ENCODE data around the gene LUC7L3. TPM values are rescaled to one million over a fixed set of nuclear protein-coding genes. Genes with fewer than 3 reads are reported as not detected.

LUC7L3 gene
- total RNA-seq, 2 experiments from 2014 or later, result 184 to 200 TPM

DNA sequence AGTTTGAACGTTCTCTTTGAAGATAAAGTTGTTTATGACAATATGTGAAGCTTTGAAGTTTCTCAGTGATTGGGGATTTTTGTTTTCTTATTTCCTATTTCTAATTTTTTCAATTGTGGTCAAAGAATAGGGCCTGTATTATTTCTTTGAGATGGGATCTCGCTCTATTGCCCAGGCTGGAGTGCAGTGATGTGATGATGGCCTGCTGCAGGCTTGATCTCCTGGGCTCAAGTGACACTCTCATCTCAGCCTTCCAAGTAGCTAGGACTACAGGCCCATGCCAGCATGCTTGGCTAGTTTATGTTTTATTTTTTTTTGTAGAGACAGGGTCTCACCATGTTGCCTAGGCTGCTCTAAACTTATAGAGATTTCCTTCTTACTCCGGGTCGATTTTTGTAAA lies 59.6 kb downstream of the LUC7L3 start:
- Mint-ChIP-seq H3K4me3 (no peak overlapping the region), H3K36me3 (no peaks in the 10 kb centered on the region), H3K27ac (no peak overlapping the region), H3K9me3 (no peaks in the 10 kb centered on the region), H3K27me3 (peaks cover 33% of the 10 kb centered on the region), H3K4me1 (peaks cover 17% of the 10 kb centered on the region)
- POLR2A ChIA-PET, result interaction anchor here (0.8 to 1.3 kb wide), 2 partner anchors 11 to 166 kb away, joined by 3 read pairs; partner anchors contain the start of gene ANKRD40CL
- DNase-seq (no peak), ATAC-seq (ENCODE audit: low read depth) (no peak)

DNA sequence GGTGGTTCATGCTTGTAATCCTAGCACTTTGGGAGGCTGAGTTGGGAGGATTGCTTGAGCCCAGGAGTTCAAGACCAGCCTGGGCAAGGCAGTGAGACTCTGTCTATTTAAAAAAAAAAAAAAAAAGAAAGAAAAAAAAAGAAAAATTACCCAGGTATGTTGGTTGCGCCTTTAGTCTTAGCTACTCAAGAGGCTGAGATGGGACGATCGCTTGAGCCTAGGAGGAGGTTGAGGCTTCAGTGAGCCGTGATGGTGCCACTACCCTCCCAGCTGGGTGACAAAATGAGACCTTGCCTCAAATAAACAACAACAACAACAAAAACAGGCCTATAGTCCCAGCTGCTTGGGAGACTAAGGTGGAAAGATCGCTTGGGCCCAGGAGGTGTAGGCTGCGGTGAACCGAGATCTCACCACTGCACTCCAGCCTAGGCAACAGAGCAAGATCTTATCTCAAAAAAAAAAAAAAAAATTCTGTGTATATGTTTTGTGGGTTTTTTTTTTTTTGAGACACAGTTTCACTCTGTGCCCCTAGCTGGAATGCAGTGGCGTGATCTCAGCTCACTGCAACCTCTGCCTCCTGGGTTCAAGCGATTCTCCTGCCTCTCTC lies 60.4 kb downstream of the LUC7L3 start:
- Mint-ChIP-seq H3K4me1 (peaks cover 17% of the 10 kb centered on the region), H3K27ac (peak overlapping the region; percentile 21), H3K4me3 (peak overlapping the region; percentile 39), H3K9me3 (no peaks in the 10 kb centered on the region), H3K36me3 (no peaks in the 10 kb centered on the region), H3K27me3 (peaks cover 35% of the 10 kb centered on the region)
- POLR2A ChIA-PET, result interaction anchor here (0.6 to 1.7 kb wide), 6 partner anchors 12 to 374 kb away, joined by 3 to 10 read pairs (median 4); partner anchors contain the start of genes ANKRD40CL, NME1, SPATA20 and TOB1
- ATAC-seq (ENCODE audit: low read depth) (peak; percentile 71), DNase-seq (peak; percentile 62)

DNA sequence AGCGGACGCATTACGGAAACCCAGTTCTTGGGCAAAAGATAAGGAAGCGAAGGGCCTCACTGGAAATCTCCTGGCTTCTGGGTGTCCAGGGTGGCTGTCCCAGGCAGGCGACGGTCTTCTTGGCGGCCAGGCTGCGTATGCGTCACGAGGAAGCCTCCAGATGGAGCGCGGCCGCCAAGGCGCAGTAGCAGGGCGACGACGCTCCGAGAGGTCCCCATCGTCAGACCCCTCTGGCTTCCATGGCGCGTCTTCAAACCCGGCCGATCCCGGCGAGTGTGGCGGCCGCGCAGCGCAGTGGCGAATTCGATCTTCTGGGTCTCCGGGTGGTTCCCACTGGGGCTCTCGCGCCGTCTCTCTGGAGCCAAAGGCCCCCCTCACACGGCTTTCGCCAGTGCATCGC lies 61.8 kb downstream of the LUC7L3 start:
- Mint-ChIP-seq H3K9me3 (no peaks in the 10 kb centered on the region), H3K27ac (no peak overlapping the region), H3K27me3 (peaks cover 35% of the 10 kb centered on the region), H3K4me3 (peak overlapping the region; percentile 45), H3K4me1 (peaks cover 17% of the 10 kb centered on the region), H3K36me3 (no peaks in the 10 kb centered on the region)
- ATAC-seq (ENCODE audit: low read depth) (no peak), DNase-seq (no peak)
- POLR2A ChIA-PET, result interaction anchor here (0.5 to 1.7 kb wide), 2 partner anchors 13 to 85 kb away, joined by 4 to 10 read pairs; partner anchors contain the start of gene TOB1

DNA sequence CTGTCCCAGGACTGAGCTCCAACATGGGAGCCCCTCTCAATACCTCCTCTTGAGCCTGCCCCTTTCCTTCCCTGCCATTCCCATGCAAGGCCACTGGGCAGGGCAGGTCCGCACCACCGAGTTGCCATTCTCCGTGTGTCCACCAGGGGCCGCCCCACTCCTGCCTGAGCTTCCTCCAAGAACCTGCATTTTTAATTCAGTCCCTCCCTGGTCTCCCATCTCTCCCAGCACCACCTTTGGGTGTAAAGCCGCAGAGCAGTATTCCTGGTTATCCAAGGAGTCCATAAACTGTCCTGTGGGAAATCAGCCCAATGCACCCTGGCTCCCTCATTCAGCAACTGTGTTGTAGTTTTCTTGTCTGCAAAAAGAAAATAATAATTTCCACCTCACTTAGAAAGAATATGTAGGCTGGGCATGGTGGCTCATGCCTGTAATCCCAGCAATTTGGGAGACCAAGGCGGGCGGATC lies 63.8 kb downstream of the LUC7L3 start:
- Mint-ChIP-seq H3K4me3 (no peak overlapping the region), H3K27ac (no peak overlapping the region), H3K27me3 (peaks cover 30% of the 10 kb centered on the region), H3K9me3 (no peaks in the 10 kb centered on the region), H3K36me3 (no peaks in the 10 kb centered on the region), H3K4me1 (peaks cover 26% of the 10 kb centered on the region)
- DNase-seq (peak; percentile 84), ATAC-seq (ENCODE audit: low read depth) (peak; percentile 70)
- POLR2A ChIA-PET, result interaction anchor here (0.6 to 1.2 kb wide), 2 partner anchors 65 to 82 kb away, joined by 3 to 4 read pairs; no protein-coding TSS in a partner anchor

DNA sequence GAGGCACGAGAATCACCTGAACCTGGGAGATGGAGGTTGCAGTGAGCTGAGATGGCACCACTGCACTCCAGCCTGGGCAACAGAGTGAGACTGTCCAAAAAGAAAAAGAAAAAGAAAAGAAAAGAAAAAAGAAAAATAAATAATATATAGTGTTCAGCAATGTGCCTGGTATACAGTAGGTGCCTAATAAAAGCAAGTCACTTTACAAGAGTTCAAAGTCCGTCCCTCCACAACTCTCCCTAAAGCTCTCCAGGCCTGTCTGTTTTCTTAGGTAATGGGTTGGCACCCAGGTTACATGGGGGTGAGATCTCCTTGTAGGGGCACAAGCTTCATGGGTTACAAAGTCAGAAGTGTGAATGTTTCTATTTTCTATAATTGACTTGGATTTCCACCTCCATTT lies 64.5 kb downstream of the LUC7L3 start:
- peaks cover 27% of the 10 kb centered on the region for H3K4me1 Mint-ChIP-seq
- no peak overlapping the region for H3K4me3 Mint-ChIP-seq
- ATAC-seq (ENCODE audit: low read depth), result no peak
- POLR2A ChIA-PET, result interaction anchor here (1.2 kb wide), 2 partner anchors 81 to 82 kb away, joined by 4 read pairs; partner anchors contain the start of gene TOB1
- H3K27ac Mint-ChIP-seq, result no peak overlapping the region
- DNase-seq, result no peak
- H3K9me3 Mint-ChIP-seq, result no peaks in the 10 kb centered on the region
- H3K27me3 Mint-ChIP-seq, result peaks cover 30% of the 10 kb centered on the region
- H3K36me3 Mint-ChIP-seq, result no peaks in the 10 kb centered on the region

DNA sequence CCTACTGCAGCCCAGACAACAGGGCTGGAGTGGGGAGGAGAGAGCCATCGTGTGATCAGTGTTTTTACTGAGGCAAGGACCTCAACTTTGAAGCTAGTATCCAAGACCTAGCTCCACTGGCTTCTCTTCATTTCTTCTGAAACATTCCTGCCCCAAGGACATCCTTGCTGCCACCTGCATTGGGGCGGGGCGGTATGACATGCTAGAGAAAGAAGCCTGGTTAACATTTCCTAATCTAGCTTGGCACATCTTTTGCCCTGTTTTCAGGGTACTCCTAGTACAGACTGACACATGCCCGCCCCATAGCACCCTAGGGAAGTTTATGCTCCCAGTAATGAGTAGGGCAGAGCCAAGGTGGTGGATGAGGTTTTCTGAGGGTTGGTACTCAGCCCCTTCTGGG lies 65.7 kb downstream of the LUC7L3 start:
- POLR2A ChIA-PET, result interaction anchor here (1.2 kb wide), 1 partner anchor 81 kb away, joined by 4 read pairs; the partner anchor contains the start of gene TOB1
- H3K36me3 Mint-ChIP-seq, result no peaks in the 10 kb centered on the region
- H3K27ac Mint-ChIP-seq, result no peak overlapping the region
- no peak overlapping the region for H3K4me3 Mint-ChIP-seq
- H3K4me1 Mint-ChIP-seq, result peaks cover 19% of the 10 kb centered on the region
- no peaks in the 10 kb centered on the region for H3K9me3 Mint-ChIP-seq
- ATAC-seq (ENCODE audit: low read depth), result no peak
- peaks cover 25% of the 10 kb centered on the region for H3K27me3 Mint-ChIP-seq
- no peak for DNase-seq

DNA sequence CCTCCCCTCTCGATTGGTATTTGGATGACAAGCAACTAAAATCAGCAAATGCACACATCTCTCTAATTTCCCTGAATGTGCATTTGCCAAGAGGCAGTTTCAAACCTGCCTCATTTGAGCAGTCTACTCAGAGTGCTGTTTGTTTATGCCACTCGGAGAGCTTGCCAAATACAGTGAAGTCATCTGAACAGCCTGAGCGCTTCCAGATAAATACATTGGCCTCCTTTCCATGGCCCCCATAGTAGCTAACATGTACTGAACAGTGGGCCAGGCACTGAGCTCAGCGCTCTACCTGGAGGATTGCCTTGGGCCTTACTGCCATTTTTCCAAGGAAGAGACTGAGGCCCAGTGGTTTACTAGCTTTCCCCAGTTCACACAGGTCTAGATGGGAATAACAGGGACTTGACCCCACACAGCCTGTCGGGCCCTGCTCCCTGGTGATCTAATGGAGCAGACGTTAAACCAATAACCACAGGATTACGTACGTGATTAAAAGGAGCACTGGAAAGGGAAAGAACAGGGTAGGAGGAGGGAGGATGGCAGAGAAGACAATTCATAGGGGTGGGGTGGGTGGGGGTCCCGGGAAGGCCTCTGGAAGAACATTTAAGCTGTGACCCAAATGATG lies 66.7 kb downstream of the LUC7L3 start:
- no peak overlapping the region for H3K27ac Mint-ChIP-seq
- no peak overlapping the region for H3K4me3 Mint-ChIP-seq
- H3K36me3 Mint-ChIP-seq, result no peaks in the 10 kb centered on the region
- H3K27me3 Mint-ChIP-seq, result peaks cover 23% of the 10 kb centered on the region
- POLR2A ChIA-PET, result no interaction called here
- ATAC-seq (ENCODE audit: low read depth) (no peak), DNase-seq (no peak)
- peaks cover 19% of the 10 kb centered on the region for H3K4me1 Mint-ChIP-seq
- H3K9me3 Mint-ChIP-seq, result no peaks in the 10 kb centered on the region

DNA sequence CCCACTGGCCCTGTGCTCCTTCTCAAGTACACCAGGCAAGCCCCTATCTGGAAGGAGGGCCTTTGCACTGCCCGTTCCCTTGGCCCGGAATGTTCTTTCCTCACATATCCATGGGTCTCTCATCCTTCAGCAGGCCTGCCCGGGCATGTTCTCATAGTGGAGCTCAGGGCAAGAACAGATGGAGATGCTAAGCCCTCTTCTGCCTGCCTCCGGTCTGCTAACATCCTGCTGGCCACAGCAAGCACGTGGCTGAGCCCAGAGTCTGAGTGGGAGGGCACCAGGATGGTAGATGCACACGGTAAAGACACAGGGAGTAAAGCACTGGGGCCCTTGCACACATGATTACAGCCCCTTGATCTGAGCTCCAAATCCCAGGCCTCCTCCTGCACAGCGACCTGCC lies 67.7 kb downstream of the LUC7L3 start:
- POLR2A ChIA-PET, result no interaction called here
- DNase-seq, result no peak
- H3K4me3 Mint-ChIP-seq, result no peak overlapping the region
- ATAC-seq (ENCODE audit: low read depth), result no peak
- H3K27ac Mint-ChIP-seq, result no peak overlapping the region
- peaks cover 15% of the 10 kb centered on the region for H3K27me3 Mint-ChIP-seq
- no peaks in the 10 kb centered on the region for H3K9me3 Mint-ChIP-seq
- no peaks in the 10 kb centered on the region for H3K36me3 Mint-ChIP-seq
- peaks cover 16% of the 10 kb centered on the region for H3K4me1 Mint-ChIP-seq

DNA sequence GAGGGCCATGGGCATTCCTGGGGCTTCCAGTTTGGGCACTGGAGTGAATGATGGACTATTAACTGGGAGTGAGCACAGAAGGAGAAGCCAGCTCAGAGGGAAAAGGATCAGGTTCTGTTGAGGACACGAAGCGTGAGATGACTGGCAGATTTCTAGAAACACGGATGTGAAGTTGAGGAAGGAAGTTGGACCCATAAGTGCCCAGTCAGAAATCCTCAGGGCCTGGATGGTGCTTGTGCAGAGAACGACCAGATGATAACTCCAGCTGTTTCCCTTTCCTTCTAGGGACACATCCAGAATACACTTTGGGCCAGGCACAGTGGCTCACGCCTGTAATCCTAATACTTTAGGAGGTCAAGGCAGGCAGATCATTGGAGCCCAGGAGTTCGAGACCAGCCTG lies 71.2 kb downstream of the LUC7L3 start:
- H3K27me3 Mint-ChIP-seq, result peaks cover 11% of the 10 kb centered on the region
- no peak overlapping the region for H3K27ac Mint-ChIP-seq
- peaks cover 12% of the 10 kb centered on the region for H3K4me1 Mint-ChIP-seq
- DNase-seq (no peak), ATAC-seq (ENCODE audit: low read depth) (no peak)
- POLR2A ChIA-PET, result interaction anchor here (0.9 kb wide), 1 partner anchor 13 kb away, joined by 4 read pairs; no protein-coding TSS in a partner anchor
- H3K36me3 Mint-ChIP-seq, result no peaks in the 10 kb centered on the region
- H3K9me3 Mint-ChIP-seq, result no peaks in the 10 kb centered on the region
- H3K4me3 Mint-ChIP-seq, result no peak overlapping the region

DNA sequence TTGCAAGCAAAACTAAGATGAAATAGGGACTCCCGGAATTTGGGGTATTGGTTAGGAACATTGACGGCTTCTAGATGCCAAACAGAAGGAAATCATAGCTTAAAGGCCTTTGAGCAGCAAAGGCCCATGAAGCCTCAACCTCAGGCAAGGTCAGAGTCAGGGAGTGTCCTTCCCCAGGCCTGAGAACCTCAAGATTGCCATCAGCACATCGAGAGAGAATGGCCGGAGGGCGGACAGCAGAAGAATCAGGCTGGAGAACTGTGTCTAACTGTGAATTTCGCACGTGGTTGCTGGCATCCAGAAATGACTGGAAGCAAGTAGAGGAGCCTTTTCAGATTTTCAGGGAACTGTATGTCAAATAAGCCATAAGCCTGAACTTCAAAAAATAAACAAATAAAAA lies 72.7 kb downstream of the LUC7L3 start:
- Mint-ChIP-seq H3K9me3 (no peaks in the 10 kb centered on the region), H3K27me3 (peaks cover 11% of the 10 kb centered on the region), H3K4me1 (peaks cover 11% of the 10 kb centered on the region), H3K4me3 (no peak overlapping the region), H3K36me3 (no peaks in the 10 kb centered on the region), H3K27ac (no peak overlapping the region)
- ATAC-seq (ENCODE audit: low read depth) (no peak), DNase-seq (no peak)
- POLR2A ChIA-PET, result no interaction called here

DNA sequence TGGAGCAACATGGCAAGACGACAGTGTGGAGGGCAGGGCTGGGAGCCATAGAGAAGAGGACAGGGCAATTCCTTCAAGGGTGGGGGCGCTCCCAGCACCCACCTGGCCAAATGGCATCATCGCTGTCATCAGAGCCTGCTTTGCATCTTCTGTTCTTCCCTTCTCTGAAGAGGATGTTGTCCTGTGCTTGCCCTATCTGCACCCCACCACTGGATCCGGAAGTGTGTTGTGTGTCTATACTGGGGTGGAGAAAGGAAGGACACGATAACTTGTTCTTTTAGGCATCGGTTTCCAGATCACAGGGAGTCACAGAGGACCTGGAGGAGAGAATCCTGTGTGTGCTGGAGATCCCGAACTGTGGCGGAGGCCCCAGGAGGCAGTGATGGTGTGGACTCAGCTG lies 73.6 kb downstream of the LUC7L3 start:
- H3K4me3 Mint-ChIP-seq, result no peak overlapping the region
- peaks cover 11% of the 10 kb centered on the region for H3K27me3 Mint-ChIP-seq
- peaks cover 6% of the 10 kb centered on the region for H3K4me1 Mint-ChIP-seq
- no peaks in the 10 kb centered on the region for H3K36me3 Mint-ChIP-seq
- no peaks in the 10 kb centered on the region for H3K9me3 Mint-ChIP-seq
- DNase-seq, result no peak
- POLR2A ChIA-PET, result no interaction called here
- ATAC-seq (ENCODE audit: low read depth), result no peak
- no peak overlapping the region for H3K27ac Mint-ChIP-seq

DNA sequence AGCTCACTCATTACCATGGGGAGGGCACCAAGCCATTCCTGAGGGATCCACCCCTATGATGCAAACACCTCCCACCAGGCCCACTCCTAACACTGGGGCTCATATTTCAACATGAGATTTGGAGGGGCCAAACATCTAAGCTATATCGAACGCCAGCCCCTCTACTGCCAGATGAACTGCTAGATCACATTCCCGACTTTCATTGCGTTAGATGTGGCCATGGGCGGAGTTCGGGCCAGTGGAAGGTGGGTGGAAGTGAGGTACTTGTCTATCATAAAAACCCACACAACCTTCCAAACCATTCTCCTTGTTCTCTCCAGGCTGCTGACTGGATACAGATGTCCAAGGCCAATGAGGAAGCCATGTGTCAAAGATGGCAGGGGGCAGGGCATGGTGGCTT lies 75.0 kb downstream of the LUC7L3 start:
- Mint-ChIP-seq H3K4me1 (peaks cover 3% of the 10 kb centered on the region), H3K9me3 (no peaks in the 10 kb centered on the region), H3K4me3 (no peak overlapping the region), H3K27me3 (peaks cover 7% of the 10 kb centered on the region), H3K36me3 (no peaks in the 10 kb centered on the region), H3K27ac (no peak overlapping the region)
- no peak for DNase-seq
- no peak for ATAC-seq (ENCODE audit: low read depth)
- POLR2A ChIA-PET, result no interaction called here

DNA sequence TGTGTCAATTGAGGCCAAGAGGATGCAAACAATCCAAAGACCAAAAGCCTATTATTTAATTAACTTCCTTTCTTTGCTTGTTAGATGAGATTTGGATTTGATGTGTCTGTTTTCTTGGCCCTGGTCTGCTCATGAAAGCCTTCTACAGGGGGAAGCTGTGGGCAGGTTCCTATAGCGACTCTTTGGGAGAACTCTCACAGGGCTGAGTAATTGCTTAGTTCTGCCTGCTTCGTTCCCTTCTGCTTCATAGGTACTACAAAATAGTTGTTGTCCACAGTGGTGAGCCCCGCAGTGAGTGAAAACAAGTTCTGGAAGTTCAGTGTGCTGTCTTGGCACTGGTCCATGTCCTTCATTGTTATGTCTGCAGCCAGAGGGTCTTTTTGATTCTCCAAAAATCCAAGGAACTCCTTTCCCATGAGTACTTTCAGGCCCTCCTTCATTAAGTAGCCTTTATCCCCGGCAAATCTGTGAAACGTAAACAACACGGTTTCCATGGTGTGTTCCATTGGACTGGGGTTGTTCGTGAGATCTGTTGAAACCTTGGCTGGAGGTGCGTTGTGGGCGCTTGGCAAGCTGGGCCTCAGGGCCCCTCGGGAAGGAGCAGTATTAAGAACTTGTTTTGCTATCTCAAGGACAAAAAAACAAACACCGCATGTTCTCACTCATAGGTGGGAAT lies 77.9 kb downstream of the LUC7L3 start:
- ATAC-seq (ENCODE audit: low read depth) (no peak), DNase-seq (no peak)
- H3K4me3 Mint-ChIP-seq, result no peak overlapping the region
- H3K36me3 Mint-ChIP-seq, result no peaks in the 10 kb centered on the region
- H3K4me1 Mint-ChIP-seq, result no peaks in the 10 kb centered on the region
- H3K9me3 Mint-ChIP-seq, result no peaks in the 10 kb centered on the region
- no peaks in the 10 kb centered on the region for H3K27me3 Mint-ChIP-seq
- POLR2A ChIA-PET, result no interaction called here
- no peak overlapping the region for H3K27ac Mint-ChIP-seq

Data from activated naive CD8-positive, alpha-beta T cell treated with anti-CD3 and anti-CD28 coated beads, Interleukin-2, amount 10 ng/mL, durations not matched to agents 7 days and 5 days (primary cell).